Body of pancreas (tissue), 4 donors: ENCODE measurements around the gene HDAC11. TPM values are rescaled to one million over a fixed set of nuclear protein-coding genes. Genes with fewer than 3 reads are reported as not detected.

ENCODE experiments used
- ATAC-seq: fragments of 150-250 bp; one replicate; pipeline ENCODE4 v1.9.1; 2016
- DNase-seq, 4 donors: peaks; one replicate each; pipeline ENCODE4 v3.0.0-alpha.2; 2019
- H3K27ac ChIP-seq, 4 donors: fragments of 200-600 bp; sonication (generic); 1 replicate in 3 of 4; 2 replicates in 1 of 4; pipeline versions ENCODE4 v1.5.1 to v1.6.1; 2016 to 2019; ENCODE audit warnings: mild to moderate bottlenecking in 1 of 4, mixed read lengths in 1 of 4, moderate library complexity in 1 of 4
- H3K27me3 ChIP-seq, 2 donors: fragments of 200-600 bp; sonication (generic); one replicate each; pipeline ENCODE4 v1.6.0; 2016; ENCODE audit warnings: mild to moderate bottlenecking in 1 of 2
- H3K36me3 ChIP-seq, 2 donors: fragments of 200-600 bp; sonication (generic); replicated peaks in 1 of 2; 2 replicates each; pipeline ENCODE4 v1.5.1; 2016; ENCODE audit warnings: low read depth in 2 of 2; ENCODE audit not compliant: insufficient read depth in 1 of 2
- H3K4me1 ChIP-seq: fragments of 200-600 bp; sonication (generic); one replicate; pipeline ENCODE4 v1.6.0; 2016
- H3K4me3 ChIP-seq, 2 donors: fragments of 200-600 bp; sonication (generic); 1 replicate in 1 of 2; 2 replicates in 1 of 2; pipeline ENCODE4 v1.5.1; 2016 to 2019
- H3K9me3 ChIP-seq, 3 donors: fragments of 200-600 bp; sonication (generic); 1 replicate in 2 of 3; 2 replicates in 1 of 3; pipeline ENCODE4 v1.5.1; 2016
- CTCF ChIP-seq, 7 experiments: fragments of 450-650 bp in 4 of 7; fragments of 200-600 bp in 3 of 7; sonication (generic) in 3 of 7; IDR thresholded peaks; one replicate each; pipeline ENCODE4 v1.5.1; 2016 to 2019; ENCODE audit warnings: antibody characterized with exemption in 7 of 7
- POLR2A ChIP-seq, 3 donors: fragments of 450-650 bp; IDR thresholded peaks; one replicate each; pipeline ENCODE4 v1.6.1; 2016; ENCODE audit warnings: antibody characterized with exemption in 3 of 3, mild to moderate bottlenecking in 2 of 3
- WGBS, 2 donors: methylation state at CpG; one replicate each; pipeline ENCODE4 v1.1.5; 2017; 5-methylcytosine and 5-hydroxymethylcytosine counted together
- intact Hi-C: fragments of 100-400 bp; cut with DNase I; formaldehyde crosslinking; loops from one replicate; pipeline ENCODE4 v1.15.1; 2023
- total RNA-seq, 2 donors: library from RNA; depleted of rRNA; stranded (reverse); fragments of >200 nt; gene quantifications; one replicate each; pipeline ENCODE4 v1.1.0, GENCODE V29; 2016

Gene HDAC11
- total RNA-seq, 2 donors from 2014 or later: 13.8 to 45.4 TPM

DNA sequence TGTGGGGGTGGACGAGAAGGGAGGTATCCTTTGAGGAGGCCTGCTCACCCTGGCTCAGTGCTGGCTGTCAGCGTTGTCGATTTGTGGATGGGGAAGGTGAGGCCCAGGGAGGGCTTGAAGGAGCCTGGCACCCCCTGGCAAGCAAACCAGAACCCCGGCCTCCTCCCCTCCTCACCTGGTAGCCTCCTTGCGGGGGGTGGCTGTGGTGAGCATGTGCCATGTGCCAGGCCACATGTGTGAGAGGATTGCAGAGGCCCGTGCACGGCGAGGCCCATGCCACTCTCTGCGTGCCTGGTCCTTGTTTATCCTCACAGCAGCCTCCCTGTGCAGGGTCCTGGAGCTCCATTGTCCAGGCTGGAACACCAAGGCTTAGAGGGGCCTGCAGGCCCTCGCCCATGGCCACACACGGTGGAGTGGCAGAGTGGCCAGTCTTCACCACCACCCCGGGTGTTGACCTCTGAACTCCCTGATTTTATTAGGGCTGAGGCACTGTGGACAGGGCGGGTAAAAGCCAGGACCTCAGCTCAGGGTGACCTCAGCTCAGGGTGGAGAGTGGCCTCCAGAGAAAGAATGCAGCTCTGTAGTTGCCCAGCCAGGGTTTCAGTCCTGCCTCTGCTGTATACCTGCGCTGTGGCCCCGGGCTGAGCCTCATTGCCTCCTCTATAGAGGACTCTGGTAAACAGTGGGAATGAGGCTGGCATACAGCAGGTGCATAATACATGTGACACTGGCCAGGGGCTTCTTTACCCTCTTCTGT, 29.1 kb downstream of the HDAC11 start:
- no peaks in the 10 kb centered on the region for H3K4me1 ChIP-seq
- DNase-seq (peak in 1 of 4 donors; percentile 8), ATAC-seq (no peak)
- H3K36me3 ChIP-seq: no peaks in the 10 kb centered on the region
- no peak overlapping the region for H3K4me3 ChIP-seq
- H3K9me3 ChIP-seq: no peaks in the 10 kb centered on the region
- WGBS, 2 donors: 85 to 87% methylated on average over 7 to 15 of the region's 15 CpGs
- no peak overlapping the region for H3K27ac ChIP-seq
- intact Hi-C loops: no loop called here
- TF ChIP-seq POLR2A (IDR thresholded peaks at IDR 0.05): no peak
- no peak for TF ChIP-seq CTCF (IDR thresholded peaks at IDR 0.05)
- no peaks in the 10 kb centered on the region for H3K27me3 ChIP-seq

DNA sequence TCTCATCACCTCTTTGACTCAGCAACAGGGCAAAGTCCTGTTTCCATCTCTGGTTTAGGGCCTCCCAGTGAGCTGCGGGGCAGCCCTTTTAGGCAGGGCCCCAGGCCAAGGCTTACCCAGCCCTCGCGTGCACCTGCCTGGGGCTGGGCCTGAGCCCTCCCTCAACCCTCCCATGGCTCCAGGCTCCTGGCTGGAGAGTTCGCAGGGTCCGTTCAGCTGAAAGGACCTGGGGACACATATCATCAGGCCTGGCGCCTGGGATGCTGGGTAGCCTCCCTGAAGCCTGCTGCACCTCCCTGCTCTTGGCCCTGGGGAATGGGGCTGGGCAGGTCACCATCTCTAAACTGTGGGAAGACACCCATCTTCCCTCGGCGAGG, 29.7 kb downstream of the HDAC11 start:
- no peaks in the 10 kb centered on the region for H3K27me3 ChIP-seq
- intact Hi-C loops: no loop called here
- WGBS, 2 donors: 90 to 94% methylated on average over 4 to 8 of the region's 8 CpGs

DNA sequence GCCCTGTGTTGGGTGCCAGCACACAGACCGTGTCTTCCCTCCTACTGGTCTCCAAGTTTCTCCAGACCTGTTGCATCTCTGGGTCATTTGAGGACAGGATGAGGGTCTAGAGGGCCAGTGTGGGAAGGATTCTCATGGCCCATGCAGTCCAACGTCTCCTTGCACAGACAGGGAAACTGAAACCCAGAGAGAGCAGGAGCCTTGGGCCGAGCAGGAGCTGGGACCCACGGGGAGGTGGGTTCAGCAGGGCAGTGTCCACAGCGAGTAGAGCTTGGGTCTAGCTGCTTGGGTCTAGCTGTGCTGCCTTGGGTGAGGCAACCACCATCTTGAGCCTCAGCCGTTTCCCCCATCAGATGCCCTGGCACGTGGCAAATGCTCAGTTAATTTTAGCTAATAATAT, 32.3 kb downstream of the HDAC11 start:
- TF ChIP-seq POLR2A (IDR thresholded peaks at IDR 0.05): no peak
- H3K27me3 ChIP-seq: no peaks in the 10 kb centered on the region
- no peaks in the 10 kb centered on the region for H3K36me3 ChIP-seq
- no peak overlapping the region for H3K4me3 ChIP-seq
- no peaks in the 10 kb centered on the region for H3K4me1 ChIP-seq
- 91 to 94% methylated on average over 4 to 7 of the region's 7 CpGs for WGBS, 2 donors
- DNase-seq (peak in 1 of 4 donors; percentile 4), ATAC-seq (no peak)
- intact Hi-C loops: no loop called here
- no peaks in the 10 kb centered on the region for H3K9me3 ChIP-seq
- no peak overlapping the region for H3K27ac ChIP-seq

More for the DNA sequence above, 29.7 kb downstream of the HDAC11 start:
- Histone ChIP-seq H3K27ac (no peak overlapping the region), H3K4me3 (no peak overlapping the region), H3K36me3 (no peaks in the 10 kb centered on the region), H3K9me3 (no peaks in the 10 kb centered on the region), H3K4me1 (no peaks in the 10 kb centered on the region)
- DNase-seq (peak in 1 of 4 donors; percentile 8), ATAC-seq (no peak)
- TF ChIP-seq POLR2A (IDR thresholded peaks at IDR 0.05) (no peak), CTCF (IDR thresholded peaks at IDR 0.05) (no peak)

DNA sequence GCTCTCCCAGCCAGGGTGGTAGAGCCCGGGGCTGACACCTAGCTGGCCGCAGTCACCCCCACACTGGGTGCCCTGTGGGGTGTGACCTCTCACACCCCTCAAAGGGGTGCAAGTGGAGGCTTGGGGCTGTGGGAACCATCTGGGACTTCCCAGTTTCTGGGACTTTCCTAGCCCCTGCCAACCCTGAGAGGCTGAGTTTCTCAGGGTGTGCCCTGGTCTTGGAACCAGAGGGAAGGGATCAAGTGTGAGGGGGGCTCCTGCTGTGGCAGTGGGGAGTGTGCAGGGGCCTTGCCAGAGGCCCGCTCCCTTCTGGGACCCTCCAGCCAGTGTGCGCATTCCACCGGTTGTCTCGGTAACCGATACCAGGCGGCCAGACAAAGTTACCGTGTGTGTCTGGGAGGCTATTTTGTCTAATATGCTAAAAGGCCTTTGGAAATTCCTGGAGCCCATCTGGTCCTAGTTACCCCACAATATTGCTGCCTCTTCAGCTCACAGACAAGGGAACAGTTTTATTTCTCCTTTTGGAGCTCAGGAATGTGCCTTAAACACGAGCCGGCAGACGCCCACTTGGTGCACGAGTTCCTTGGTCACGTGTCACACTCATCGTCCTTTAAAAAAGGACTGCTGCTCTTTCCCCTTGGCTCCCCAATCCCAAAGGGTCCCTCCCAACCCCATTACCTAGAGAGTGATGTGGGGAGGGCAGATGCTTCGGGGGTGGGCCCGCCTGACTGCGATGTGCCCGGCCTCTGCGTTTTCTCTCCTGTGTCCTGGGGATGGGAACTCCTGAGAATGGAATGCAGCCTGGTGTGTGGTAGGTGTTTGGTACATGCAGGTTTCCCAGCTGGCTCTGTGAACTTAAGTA, 33.2 kb downstream of the HDAC11 start:
- no peaks in the 10 kb centered on the region for H3K27me3 ChIP-seq
- H3K36me3 ChIP-seq: no peaks in the 10 kb centered on the region
- no peak overlapping the region for H3K27ac ChIP-seq
- no peaks in the 10 kb centered on the region for H3K9me3 ChIP-seq
- no peaks in the 10 kb centered on the region for H3K4me1 ChIP-seq
- TF ChIP-seq POLR2A (IDR thresholded peaks at IDR 0.05): no peak
- no peak for TF ChIP-seq CTCF (IDR thresholded peaks at IDR 0.05)
- H3K4me3 ChIP-seq: no peak overlapping the region
- WGBS, 2 donors: 67 to 68% methylated on average over 18 to 20 of the region's 20 CpGs
- peak in 1 of 4 donors; percentile 9 for DNase-seq
- intact Hi-C loops: no loop called here
- ATAC-seq: no peak

DNA sequence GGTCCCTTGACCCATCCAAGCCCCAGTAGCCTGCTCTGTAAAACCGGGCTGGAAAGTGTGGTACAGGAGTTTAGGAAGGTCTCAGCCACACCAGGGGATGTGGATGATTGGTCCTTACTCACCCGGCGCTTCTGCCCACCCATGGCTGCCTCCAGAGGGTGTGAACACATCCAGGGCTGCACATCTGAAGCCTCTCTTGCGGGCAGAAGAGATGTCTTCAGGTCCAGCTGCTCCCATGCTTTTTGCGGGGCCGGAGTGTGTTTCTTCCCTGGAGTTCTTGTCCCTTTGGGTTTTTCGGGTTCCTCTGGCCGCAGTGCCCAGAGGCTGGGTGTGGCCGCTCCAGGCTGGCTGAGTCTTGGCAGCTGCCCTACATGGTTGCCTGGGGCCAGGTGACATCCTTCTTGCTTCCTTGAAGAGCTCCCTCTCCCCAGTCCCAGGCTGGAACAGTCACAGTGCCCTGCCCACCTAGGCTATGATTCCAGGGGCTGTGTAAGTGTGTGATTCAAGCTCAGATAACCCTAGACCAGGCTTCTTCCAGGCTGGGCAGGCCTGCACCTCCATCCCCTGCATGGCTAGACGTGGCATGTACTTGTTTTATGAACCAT, 33.9 kb downstream of the HDAC11 start:
- ATAC-seq: no peak
- no peak overlapping the region for H3K27ac ChIP-seq
- H3K27me3 ChIP-seq: no peaks in the 10 kb centered on the region
- intact Hi-C loops: no loop called here
- H3K36me3 ChIP-seq: no peaks in the 10 kb centered on the region
- no peak overlapping the region for H3K4me3 ChIP-seq
- WGBS, 2 donors: 71 to 83% methylated on average over 8 to 10 of the region's 10 CpGs
- DNase-seq: no peak
- no peak for TF ChIP-seq POLR2A (IDR thresholded peaks at IDR 0.05)
- TF ChIP-seq CTCF (IDR thresholded peaks at IDR 0.05): no peak
- H3K9me3 ChIP-seq: no peaks in the 10 kb centered on the region
- no peaks in the 10 kb centered on the region for H3K4me1 ChIP-seq
